GM21390 (cell line): Measurements from ENCODE around the gene NOL4L.

Source experiments
- ATAC-seq: cut with Tn5 transposase; IDR thresholded peaks from one replicate; pipeline ENCODE4 v1.9.1; 2021; ENCODE audit not compliant: unreplicated experiment

NOL4L gene

GRCh38 chr20:32527447-32528055, 57.6 kb downstream of the NOL4L start:
- no peak for ATAC-seq

GRCh38 chr20:32527052-32527446, 58.1 kb downstream of the NOL4L start:
- no peak for ATAC-seq

- ATAC-seq = no peak
Measured at GRCh38 chr20:32526541-32526940, 58.6 kb downstream of the NOL4L start.

- no peak for ATAC-seq
Measured at GRCh38 chr20:32526125-32526524, 59.0 kb downstream of the NOL4L start.

- ATAC-seq = no peak
Measured at GRCh38 chr20:32524829-32525501, 60.2 kb downstream of the NOL4L start.

GRCh38 chr20:32523613-32524213, 61.4 kb downstream of the NOL4L start:
- no peak for ATAC-seq

GRCh38 chr20:32522776-32523612, 62.1 kb downstream of the NOL4L start:
- no peak for ATAC-seq

- no peak for ATAC-seq
Measured at GRCh38 chr20:32522526-32522775, 62.7 kb downstream of the NOL4L start.

GRCh38 chr20:32521780-32522525, 63.2 kb downstream of the NOL4L start:
- ATAC-seq = no peak

- no peak for ATAC-seq
Measured at GRCh38 chr20:32520927-32521203, 64.3 kb downstream of the NOL4L start.

- no peak for ATAC-seq
Measured at GRCh38 chr20:32519381-32519730, 65.8 kb downstream of the NOL4L start.

- no peak for ATAC-seq
Measured at GRCh38 chr20:32518593-32519380, 66.3 kb downstream of the NOL4L start.

- ATAC-seq = no peak
Measured at GRCh38 chr20:32517914-32518592, 67.1 kb downstream of the NOL4L start.

- no peak for ATAC-seq
Measured at GRCh38 chr20:32517518-32517873, 67.6 kb downstream of the NOL4L start.

- ATAC-seq = no peak
Measured at GRCh38 chr20:32516583-32517517, 68.3 kb downstream of the NOL4L start.

GRCh38 chr20:32515631-32516101, 69.5 kb downstream of the NOL4L start:
- ATAC-seq = no peak

GRCh38 chr20:32514760-32515159, 70.4 kb downstream of the NOL4L start:
- ATAC-seq = no peak

- ATAC-seq = no peak
Measured at GRCh38 chr20:32513031-32513866, 71.9 kb downstream of the NOL4L start.
